ENCODE data around the gene L3MBTL4. TPM values are rescaled to one million over a fixed set of nuclear protein-coding genes. Genes with fewer than 3 reads are reported as not detected.

Gene L3MBTL4
- total and polyA plus RNA-seq, 7 donors, result 1.2 to 5.7 (median 3.4) TPM

- H3K27me3 ChIP-seq, result no peaks in the 10 kb centered on the region
- TF ChIP-seq EP300 (IDR thresholded peaks at IDR 0.05) (no peak), POLR2AphosphoS5 (IDR thresholded peaks at IDR 0.05) (no peak)
- DNase-seq, result no peak
- WGBS, 2 donors, result 87 to 92% methylated on average over 9 of the region's 9 CpGs
- no peak overlapping the region for H3K4me3 ChIP-seq
- no peaks in the 10 kb centered on the region for H3K4me1 ChIP-seq
- intact Hi-C loops (cut with DNase I), result no loop called here
- H3K27ac ChIP-seq, result no peak overlapping the region
- no peaks in the 10 kb centered on the region for H3K36me3 ChIP-seq
- H3K9me3 ChIP-seq, result no peaks in the 10 kb centered on the region
Observed at GRCh38 chr18:5979971-5980457, 434.7 kb downstream of the L3MBTL4 start.

- Histone ChIP-seq H3K4me3 (no peak overlapping the region), H3K27ac (no peak overlapping the region), H3K36me3 (no peaks in the 10 kb centered on the region), H3K9me3 (no peaks in the 10 kb centered on the region), H3K27me3 (no peaks in the 10 kb centered on the region), H3K4me1 (no peaks in the 10 kb centered on the region)
- intact Hi-C loops (cut with DNase I), result no loop called here
- DNase-seq, result no peak
- TF ChIP-seq POLR2A (IDR thresholded peaks at IDR 0.05) (no peak), POLR2AphosphoS5 (IDR thresholded peaks at IDR 0.05) (no peak), CTCF (IDR thresholded peaks at IDR 0.05) (no peak), EP300 (IDR thresholded peaks at IDR 0.05) (no peak)
- WGBS, 2 donors, result 71 to 87% methylated on average over 3 of the region's 3 CpGs
Observed at GRCh38 chr18:5979176-5979888, 435.4 kb downstream of the L3MBTL4 start.

GRCh38 chr18:5977022-5977421 lies 437.7 kb downstream of the L3MBTL4 start:
- DNase-seq, result no peak
- Histone ChIP-seq H3K4me1 (no peaks in the 10 kb centered on the region), H3K4me3 (no peak overlapping the region), H3K9me3 (no peaks in the 10 kb centered on the region), H3K27me3 (no peaks in the 10 kb centered on the region), H3K27ac (no peak overlapping the region), H3K36me3 (no peaks in the 10 kb centered on the region)
- intact Hi-C loops (cut with DNase I), result no loop called here
- TF ChIP-seq CTCF (IDR thresholded peaks at IDR 0.05) (no peak), POLR2AphosphoS5 (IDR thresholded peaks at IDR 0.05) (no peak), EP300 (IDR thresholded peaks at IDR 0.05) (no peak), POLR2A (IDR thresholded peaks at IDR 0.05) (no peak)
- 85 to 97% methylated on average over 4 of the region's 4 CpGs for WGBS, 2 donors

DNA sequence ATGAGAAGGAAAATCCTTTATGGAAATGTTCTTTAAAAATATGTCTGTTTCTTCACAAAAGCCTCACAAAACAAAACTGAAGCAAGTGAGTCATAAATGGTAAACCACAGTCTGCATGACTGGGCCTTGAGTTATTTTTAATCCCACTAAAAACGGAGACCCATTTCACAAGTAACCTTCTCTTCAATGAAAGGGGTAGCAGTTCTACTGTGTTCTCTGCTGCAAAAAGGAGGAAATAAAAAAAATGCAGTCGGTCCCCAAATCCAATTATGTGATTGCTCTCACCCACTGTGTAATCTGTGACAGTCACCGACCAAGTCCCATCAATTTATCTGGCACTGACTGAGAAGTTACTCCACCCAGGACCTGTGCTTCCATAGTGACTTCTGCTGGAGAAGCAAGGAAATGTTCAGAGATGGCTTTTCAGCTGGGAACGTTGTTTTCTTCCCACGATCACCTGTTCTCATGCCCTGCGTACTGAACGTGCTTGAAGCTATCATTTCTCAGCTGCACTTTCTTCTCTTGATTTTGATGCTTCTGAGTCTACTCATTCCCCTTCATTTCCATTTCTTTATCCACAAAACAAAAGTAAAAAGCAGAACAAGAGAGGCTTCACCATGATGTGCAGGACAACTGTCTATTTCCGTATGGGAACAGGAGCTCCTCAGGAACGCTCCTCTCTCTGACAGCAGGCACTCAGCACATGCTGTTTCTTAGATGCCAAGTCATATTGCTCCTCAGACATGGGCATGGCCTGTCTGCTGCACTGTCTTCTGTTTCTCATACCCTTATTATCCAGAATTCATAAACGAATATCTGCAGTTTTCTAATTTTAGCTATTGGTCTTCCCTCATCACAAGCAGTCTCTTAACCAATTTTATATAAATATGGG lies 439.4 kb downstream of the L3MBTL4 start:
- H3K27me3 ChIP-seq, result no peaks in the 10 kb centered on the region
- DNase-seq, result no peak
- H3K36me3 ChIP-seq, result no peaks in the 10 kb centered on the region
- no peaks in the 10 kb centered on the region for H3K4me1 ChIP-seq
- intact Hi-C loops (cut with DNase I), result no loop called here
- WGBS, 2 donors, result 72 to 83% methylated on average over 10 of the region's 10 CpGs
- H3K4me3 ChIP-seq, result no peak overlapping the region
- no peak for TF ChIP-seq CTCF (IDR thresholded peaks at IDR 0.05)
- TF ChIP-seq EP300 (IDR thresholded peaks at IDR 0.05), result no peak
- TF ChIP-seq POLR2A (IDR thresholded peaks at IDR 0.05), result no peak
- no peak for TF ChIP-seq POLR2AphosphoS5 (IDR thresholded peaks at IDR 0.05)
- no peaks in the 10 kb centered on the region for H3K9me3 ChIP-seq
- H3K27ac ChIP-seq, result no peak overlapping the region

DNA sequence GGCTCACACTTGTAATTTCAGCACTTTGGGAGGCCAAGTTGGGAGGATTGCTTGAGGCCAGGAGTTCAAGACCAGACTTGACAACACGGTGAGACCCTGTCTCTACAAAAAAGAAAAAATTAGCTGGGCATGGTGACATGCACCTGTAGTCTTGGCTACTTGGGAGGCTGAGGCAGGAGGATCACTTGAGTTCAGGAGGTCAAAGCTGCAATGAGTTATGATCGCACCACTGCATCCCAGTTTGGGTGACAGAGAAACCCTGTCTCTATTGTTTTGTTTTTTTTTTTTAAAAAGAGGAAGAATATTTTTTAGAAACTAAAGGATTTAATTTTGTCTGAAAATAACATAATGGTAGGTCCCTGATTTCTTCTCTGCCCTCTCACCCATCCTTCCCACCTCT lies 440.0 kb downstream of the L3MBTL4 start:
- no peak overlapping the region for H3K27ac ChIP-seq
- DNase-seq, result no peak
- 89 to 92% methylated on average over 2 of the region's 2 CpGs for WGBS, 2 donors
- H3K36me3 ChIP-seq, result no peaks in the 10 kb centered on the region
- no peaks in the 10 kb centered on the region for H3K27me3 ChIP-seq
- no peak for TF ChIP-seq POLR2A (IDR thresholded peaks at IDR 0.05)
- no peak for TF ChIP-seq CTCF (IDR thresholded peaks at IDR 0.05)
- TF ChIP-seq EP300 (IDR thresholded peaks at IDR 0.05), result no peak
- TF ChIP-seq POLR2AphosphoS5 (IDR thresholded peaks at IDR 0.05), result no peak
- no peaks in the 10 kb centered on the region for H3K4me1 ChIP-seq
- H3K4me3 ChIP-seq, result no peak overlapping the region
- intact Hi-C loops (cut with DNase I), result no loop called here
- H3K9me3 ChIP-seq, result no peaks in the 10 kb centered on the region

Data from sigmoid colon (tissue), 7 donors.